GM18909 (cell line): ENCODE data around the gene BCL2A1.
"Not testable (repeated sequence)": the region's sequence is repeated elsewhere in the genome, so short reads cannot be mapped to it uniquely, and the experiment has no call there.

ENCODE experiments used
- ATAC-seq: cut with Tn5 transposase; IDR thresholded peaks from one replicate; pipeline ENCODE4 v1.9.1; 2021; ENCODE audit warnings: mild to moderate bottlenecking; ENCODE audit not compliant: unreplicated experiment, poor library complexity

BCL2A1 gene

GRCh38 chr15:79970624-79971434 is at the start of gene BCL2A1:
Gene BCL2A1, minus strand, starts transcription at chr15:79971196. Its CDS starts 77 bp downstream, at chr15:79971119.
- peak; percentile 62 for ATAC-seq

- ATAC-seq: no peak
Measured at GRCh38 chr15:80020731-80021130, 49.7 kb upstream of the BCL2A1 start.

GRCh38 chr15:80020149-80020548 is 49.2 kb upstream of the BCL2A1 start:
- ATAC-seq: not testable (repeated sequence)

GRCh38 chr15:80019168-80019745 is 48.3 kb upstream of the BCL2A1 start:
- ATAC-seq: no peak

- not testable (repeated sequence) for ATAC-seq
Measured at GRCh38 chr15:80017139-80017538, 46.1 kb upstream of the BCL2A1 start.

- not testable (repeated sequence) for ATAC-seq
Measured at GRCh38 chr15:80016506-80016905, 45.5 kb upstream of the BCL2A1 start.

- ATAC-seq: no peak
Measured at GRCh38 chr15:80015156-80015555, 44.2 kb upstream of the BCL2A1 start.

- ATAC-seq: not testable (repeated sequence)
Measured at GRCh38 chr15:80014186-80014585, 43.2 kb upstream of the BCL2A1 start.

- no peak for ATAC-seq
Measured at GRCh38 chr15:80012060-80012726, 41.2 kb upstream of the BCL2A1 start.

GRCh38 chr15:80011596-80011995 is 40.6 kb upstream of the BCL2A1 start:
- no peak for ATAC-seq

GRCh38 chr15:80011041-80011523 is 40.1 kb upstream of the BCL2A1 start:
- ATAC-seq: peak; percentile 49

- no peak for ATAC-seq
Measured at GRCh38 chr15:80010131-80010673, 39.2 kb upstream of the BCL2A1 start.

- ATAC-seq: no peak
Measured at GRCh38 chr15:80007532-80007931, 36.5 kb upstream of the BCL2A1 start.

GRCh38 chr15:80006946-80007345 is 36.0 kb upstream of the BCL2A1 start:
- ATAC-seq: no peak

- ATAC-seq: no peak
Measured at GRCh38 chr15:80003934-80004472, 33.0 kb upstream of the BCL2A1 start.

- no peak for ATAC-seq
Measured at GRCh38 chr15:80003171-80003570, 32.2 kb upstream of the BCL2A1 start.

- no peak for ATAC-seq
Measured at GRCh38 chr15:80002267-80002666, 31.3 kb upstream of the BCL2A1 start.

GRCh38 chr15:79994615-79995014 is 23.6 kb upstream of the BCL2A1 start:
- no peak for ATAC-seq

GRCh38 chr15:79991826-79992225 is 20.8 kb upstream of the BCL2A1 start:
- no peak for ATAC-seq

- ATAC-seq: no peak
Measured at GRCh38 chr15:79990997-79991334, 20.0 kb upstream of the BCL2A1 start.
